ENCODE data around the gene GPBAR1. TPM values are rescaled to one million over a fixed set of nuclear protein-coding genes. Genes with fewer than 3 reads are reported as not detected.
A peak's percentile ranks its signal among the peaks of the same experiment; 100 is the strongest.

The GPBAR1 gene
- total RNA-seq, 1 experiment from 2014 or later, result 0.16 TPM

GRCh38 chr2:218312267-218312756 lies 51.5 kb downstream of the GPBAR1 start:
- H3K9me3 Mint-ChIP-seq (ENCODE audit: unreplicated experiment), result no peaks in the 10 kb centered on the region
- intact Hi-C loops (cut with micrococcal nuclease), result no loop called here
- peaks cover 9% of the 10 kb centered on the region for H3K4me1 Mint-ChIP-seq (ENCODE audit: insufficient read depth, unreplicated experiment)
- no peak overlapping the region for H3K4me3 Mint-ChIP-seq (ENCODE audit: unreplicated experiment)
- no peaks in the 10 kb centered on the region for H3K36me3 Mint-ChIP-seq (ENCODE audit: insufficient read depth, unreplicated experiment)
- TF ChIP-seq, protein P1, sequence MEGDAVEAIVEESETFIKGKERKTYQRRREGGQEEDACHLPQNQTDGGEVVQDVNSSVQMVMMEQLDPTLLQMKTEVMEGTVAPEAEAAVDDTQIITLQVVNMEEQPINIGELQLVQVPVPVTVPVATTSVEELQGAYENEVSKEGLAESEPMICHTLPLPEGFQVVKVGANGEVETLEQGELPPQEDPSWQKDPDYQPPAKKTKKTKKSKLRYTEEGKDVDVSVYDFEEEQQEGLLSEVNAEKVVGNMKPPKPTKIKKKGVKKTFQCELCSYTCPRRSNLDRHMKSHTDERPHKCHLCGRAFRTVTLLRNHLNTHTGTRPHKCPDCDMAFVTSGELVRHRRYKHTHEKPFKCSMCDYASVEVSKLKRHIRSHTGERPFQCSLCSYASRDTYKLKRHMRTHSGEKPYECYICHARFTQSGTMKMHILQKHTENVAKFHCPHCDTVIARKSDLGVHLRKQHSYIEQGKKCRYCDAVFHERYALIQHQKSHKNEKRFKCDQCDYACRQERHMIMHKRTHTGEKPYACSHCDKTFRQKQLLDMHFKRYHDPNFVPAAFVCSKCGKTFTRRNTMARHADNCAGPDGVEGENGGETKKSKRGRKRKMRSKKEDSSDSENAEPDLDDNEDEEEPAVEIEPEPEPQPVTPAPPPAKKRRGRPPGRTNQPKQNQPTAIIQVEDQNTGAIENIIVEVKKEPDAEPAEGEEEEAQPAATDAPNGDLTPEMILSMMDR (IDR thresholded peaks at IDR 0.05; ENCODE audit: unreplicated experiment), result no peak
- DNase-seq (ENCODE audit: unreplicated experiment), result no peak
- H3K27me3 Mint-ChIP-seq (ENCODE audit: insufficient read depth, unreplicated experiment), result no peaks in the 10 kb centered on the region
- POLR2A ChIA-PET, result interaction anchor here (0.6 to 0.7 kb wide), 2 partner anchors 211 to 1005 kb away, joined by 3 read pairs; no protein-coding TSS in a partner anchor
- BruUV-seq (replicated peaks), result no TSS peak
- H3K27ac Mint-ChIP-seq (ENCODE audit: low read depth, unreplicated experiment), result no peak overlapping the region
- CTCF ChIA-PET, result interaction anchor here (0.9 to 1.3 kb wide), 3 partner anchors 11 to 85 kb away, joined by 3 to 4 read pairs (median 3); partner anchors contain the start of gene CATIP

DNA sequence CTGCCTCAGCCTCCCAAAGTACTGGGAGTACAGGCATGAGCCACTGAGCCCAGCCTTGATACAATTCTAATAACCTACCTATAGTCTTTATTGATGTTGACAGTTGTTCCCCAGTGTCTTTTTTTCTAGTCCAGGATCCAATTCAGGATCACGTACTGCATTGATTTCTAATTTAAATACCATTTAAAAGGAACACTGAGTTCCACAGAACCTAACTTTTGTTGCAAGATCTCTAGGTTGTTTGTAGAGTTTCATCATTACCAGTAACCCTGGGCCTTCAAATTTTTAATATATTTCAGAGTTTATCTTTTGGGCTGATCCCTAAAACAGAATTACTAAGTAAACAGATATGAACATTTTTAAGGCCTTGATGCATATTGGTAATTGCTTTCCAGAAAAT lies 52.5 kb downstream of the GPBAR1 start:
- Mint-ChIP-seq H3K27ac (ENCODE audit: low read depth, unreplicated experiment) (no peak overlapping the region), H3K27me3 (ENCODE audit: insufficient read depth, unreplicated experiment) (no peaks in the 10 kb centered on the region), H3K9me3 (ENCODE audit: unreplicated experiment) (no peaks in the 10 kb centered on the region), H3K4me3 (ENCODE audit: unreplicated experiment) (no peak overlapping the region), H3K4me1 (ENCODE audit: insufficient read depth, unreplicated experiment) (peaks cover 12% of the 10 kb centered on the region), H3K36me3 (ENCODE audit: insufficient read depth, unreplicated experiment) (no peaks in the 10 kb centered on the region)
- TF ChIP-seq, protein P1 (IDR thresholded peaks at IDR 0.05; ENCODE audit: unreplicated experiment), result no peak
- ChIA-PET POLR2A (no interaction called here), CTCF (interaction anchor here (0.9 to 1.3 kb wide), 2 partner anchors 43 to 83 kb away, joined by 3 read pairs; partner anchors contain the start of gene CATIP)
- DNase-seq (ENCODE audit: unreplicated experiment), result no peak
- no TSS peak for BruUV-seq (replicated peaks)
- intact Hi-C loops (cut with micrococcal nuclease), result no loop called here

Small RNAs within 50 kb of the gene (microRNA-seq; reads per million reads assigned to microRNA genes)
- gene MIR6513, result 4.2 reads per million, percentile 32 among the genes with 10 or more reads in this experiment

Other genes starting within 250 kb of the GPBAR1 start
- not detected in 2 replicates for gene RUFY4, start 191.8 kb upstream of the GPBAR1 start, total RNA-seq (2022)
- not detected in 2 replicates for gene CXCR2, start 135.0 kb upstream of the GPBAR1 start, total RNA-seq (2022)
- gene CXCR1, start 94.1 kb upstream of the GPBAR1 start, total RNA-seq (2022), result 0.12 TPM in 1 of 2 replicates, not detected in the other
- 196 and 284 TPM in 2 replicates for gene ARPC2, start 43.8 kb upstream of the GPBAR1 start, total RNA-seq (2022)
- gene AAMP, start 9.1 kb downstream of the GPBAR1 start, total RNA-seq (2022), result 95.7 and 98.7 TPM in 2 replicates
- 13.0 and 23.1 TPM in 2 replicates for gene PNKD, start 9.5 kb downstream of the GPBAR1 start, total RNA-seq (2022)
- 96.8 and 107 TPM in 2 replicates for gene TMBIM1, start 31.5 kb downstream of the GPBAR1 start, total RNA-seq (2022)
- gene CATIP, start 95.8 kb downstream of the GPBAR1 start, total RNA-seq (2022), result not detected in 2 replicates
- gene SLC11A1, start 121.3 kb downstream of the GPBAR1 start, total RNA-seq (2022), result 0.09 and 0.32 TPM in 2 replicates
- 71.2 and 72.3 TPM in 2 replicates for gene CTDSP1, start 138.9 kb downstream of the GPBAR1 start, total RNA-seq (2022)
- not detected in 2 replicates for gene VIL1, start 158.1 kb downstream of the GPBAR1 start, total RNA-seq (2022)

Measured in MCF 10A (cell line).